Urinary bladder (tissue), 4 donors: Measurements from ENCODE around the gene CLEC18A. TPM values are rescaled to one million over a fixed set of nuclear protein-coding genes. Genes with fewer than 3 reads are reported as not detected.

ENCODE experiments used
- DNase-seq: peaks from one replicate; pipeline ENCODE4 v3.0.0-alpha.2; 2015; ENCODE audit errors: extremely low spot score
- H3K27ac ChIP-seq: one replicate; pipeline ENCODE4 v1.5.1; 2013; ENCODE audit warnings: low read depth, mild to moderate bottlenecking, moderate library complexity
- H3K36me3 ChIP-seq: one replicate; pipeline ENCODE4 v1.6.1; 2013; ENCODE audit warnings: mild to moderate bottlenecking, moderate library complexity; ENCODE audit not compliant: insufficient read depth
- H3K4me1 ChIP-seq: one replicate; pipeline ENCODE4 v1.6.1; 2013; ENCODE audit warnings: mild to moderate bottlenecking, moderate library complexity; ENCODE audit not compliant: insufficient read depth
- H3K4me3 ChIP-seq: one replicate; pipeline ENCODE4 v1.5.1; 2013; ENCODE audit warnings: low read depth, low read length
- WGBS: extraction: QIAGEN DNeasy Blood & Tissue Kit; methylation state at CpG from one replicate; pipeline ENCODE4 v1.1.7; 2013; 5-methylcytosine and 5-hydroxymethylcytosine counted together
- polyA plus RNA-seq: library from polyadenylated mRNA; stranded (reverse); fragments of 200-250 nt; gene quantifications from one replicate; pipeline ENCODE4 v1.2.3, GENCODE V29; 2013
- total RNA-seq: library from RNA; depleted of rRNA; stranded (reverse); fragments of >200 nt; gene quantifications from one replicate; pipeline ENCODE4 v1.2.3, GENCODE V29; 2014
- donor health status: healthy with polysubstance abuse.
- donor health status: healthy.

CLEC18A gene
- total and polyA plus RNA-seq, 2 donors: 0.33 to 1.7 TPM

- no peak for DNase-seq
- 70% methylated on average over 11 of the region's 11 CpGs for WGBS
- Histone ChIP-seq H3K36me3 (no peaks in the 10 kb centered on the region), H3K4me3 (no peak overlapping the region), H3K27ac (peak overlapping the region; percentile 44), H3K4me1 (no peaks in the 10 kb centered on the region)
Observed at GRCh38 chr16:69924041-69924775, 26.9 kb upstream of the CLEC18A start.

GRCh38 chr16:69924777-69925191, 26.4 kb upstream of the CLEC18A start:
- no peak overlapping the region for H3K4me3 ChIP-seq
- DNase-seq: no peak
- no peaks in the 10 kb centered on the region for H3K36me3 ChIP-seq
- H3K27ac ChIP-seq: peak overlapping the region; percentile 35
- H3K4me1 ChIP-seq: no peaks in the 10 kb centered on the region
- WGBS: 51% methylated on average over 19 of the region's 19 CpGs

- WGBS: 64% methylated on average over 8 of the region's 8 CpGs
- no peak for DNase-seq
- Histone ChIP-seq H3K27ac (no peak overlapping the region), H3K36me3 (no peaks in the 10 kb centered on the region), H3K4me1 (no peaks in the 10 kb centered on the region), H3K4me3 (no peak overlapping the region)
Observed at GRCh38 chr16:69925311-69925710, 25.8 kb upstream of the CLEC18A start.

- no peak overlapping the region for H3K4me3 ChIP-seq
Observed at GRCh38 chr16:69926241-69926640, 24.9 kb upstream of the CLEC18A start.

GRCh38 chr16:69927056-69927757, 23.9 kb upstream of the CLEC18A start:
- no peaks in the 10 kb centered on the region for H3K4me1 ChIP-seq
- 59% methylated on average over 17 of the region's 17 CpGs for WGBS
- DNase-seq: no peak
- H3K27ac ChIP-seq: no peak overlapping the region
- no peaks in the 10 kb centered on the region for H3K36me3 ChIP-seq
- H3K4me3 ChIP-seq: no peak overlapping the region

More at GRCh38 chr16:69926241-69926640, 24.9 kb upstream of the CLEC18A start:
- H3K27ac ChIP-seq: no peak overlapping the region
- no peaks in the 10 kb centered on the region for H3K36me3 ChIP-seq
- WGBS: 89% methylated on average over 8 of the region's 8 CpGs
- H3K4me1 ChIP-seq: no peaks in the 10 kb centered on the region
- DNase-seq: no peak

- no peak overlapping the region for H3K4me3 ChIP-seq
- WGBS: 88% methylated on average over 10 of the region's 10 CpGs
- no peak for DNase-seq
- no peaks in the 10 kb centered on the region for H3K4me1 ChIP-seq
- H3K36me3 ChIP-seq: no peaks in the 10 kb centered on the region
- no peak overlapping the region for H3K27ac ChIP-seq
Observed at GRCh38 chr16:69928856-69929400, 22.2 kb upstream of the CLEC18A start.

- Histone ChIP-seq H3K4me1 (no peaks in the 10 kb centered on the region), H3K27ac (no peak overlapping the region), H3K36me3 (no peaks in the 10 kb centered on the region), H3K4me3 (no peak overlapping the region)
- no peak for DNase-seq
- WGBS: 89% methylated on average over 9 of the region's 9 CpGs
Observed at GRCh38 chr16:69929480-69929879, 21.7 kb upstream of the CLEC18A start.

GRCh38 chr16:69930117-69930776, 20.9 kb upstream of the CLEC18A start:
- Histone ChIP-seq H3K4me3 (no peak overlapping the region), H3K27ac (no peak overlapping the region), H3K4me1 (no peaks in the 10 kb centered on the region), H3K36me3 (no peaks in the 10 kb centered on the region)
- DNase-seq: no peak
- 72% methylated on average over 12 of the region's 12 CpGs for WGBS

GRCh38 chr16:69931631-69932030, 19.5 kb upstream of the CLEC18A start:
- DNase-seq: no peak
- no peak overlapping the region for H3K27ac ChIP-seq

GRCh38 chr16:69932228-69932627, 18.9 kb upstream of the CLEC18A start:
- Histone ChIP-seq H3K27ac (no peak overlapping the region), H3K36me3 (no peaks in the 10 kb centered on the region), H3K4me3 (no peak overlapping the region), H3K4me1 (no peaks in the 10 kb centered on the region)
- DNase-seq: no peak
- 85% methylated on average over 9 of the region's 9 CpGs for WGBS

More at GRCh38 chr16:69931631-69932030, 19.5 kb upstream of the CLEC18A start:
- no peak overlapping the region for H3K4me3 ChIP-seq
- 95% methylated on average over 13 of the region's 13 CpGs for WGBS
- no peaks in the 10 kb centered on the region for H3K36me3 ChIP-seq
- no peaks in the 10 kb centered on the region for H3K4me1 ChIP-seq

GRCh38 chr16:69932691-69933392, 18.3 kb upstream of the CLEC18A start:
- no peak overlapping the region for H3K27ac ChIP-seq
- no peaks in the 10 kb centered on the region for H3K4me1 ChIP-seq
- H3K36me3 ChIP-seq: no peaks in the 10 kb centered on the region
- 88% methylated on average over 27 of the region's 27 CpGs for WGBS
- H3K4me3 ChIP-seq: no peak overlapping the region
- no peak for DNase-seq

GRCh38 chr16:69934044-69934443, 17.1 kb upstream of the CLEC18A start:
- Histone ChIP-seq H3K27ac (no peak overlapping the region), H3K4me3 (no peak overlapping the region), H3K4me1 (no peaks in the 10 kb centered on the region), H3K36me3 (no peaks in the 10 kb centered on the region)
- 82% methylated on average over 10 of the region's 10 CpGs for WGBS
- no peak for DNase-seq

- no peak overlapping the region for H3K27ac ChIP-seq
Observed at GRCh38 chr16:69934751-69935150, 16.4 kb upstream of the CLEC18A start.

More at GRCh38 chr16:69934751-69935150, 16.4 kb upstream of the CLEC18A start:
- DNase-seq: no peak
- H3K4me1 ChIP-seq: no peaks in the 10 kb centered on the region
- 98% methylated on average over 17 of the region's 17 CpGs for WGBS
- no peak overlapping the region for H3K4me3 ChIP-seq
- no peaks in the 10 kb centered on the region for H3K36me3 ChIP-seq
